HepG2 (cell line): ENCODE measurements around the gene COPS3. TPM values are rescaled to one million over a fixed set of nuclear protein-coding genes. Genes with fewer than 3 reads are reported as not detected.

Experiments
- CAMTA2 ChIP-seq: sonication (generic); formaldehyde crosslinking; IDR thresholded peaks from 2 replicates; pipeline ENCODE4 v1.4.0; 2020; ENCODE audit warnings: mild to moderate bottlenecking, missing genetic modification reagents, borderline replicate concordance
- ELF4 ChIP-seq: sonication (generic); formaldehyde crosslinking; IDR thresholded peaks from 2 replicates; pipeline ENCODE4 v1.5.0; 2020; ENCODE audit warnings: missing genetic modification reagents, mild to moderate bottlenecking, moderate library complexity, borderline replicate concordance
- MIER3 ChIP-seq: IDR thresholded peaks from 2 replicates; pipeline ENCODE4 v1.6.1; 2016; ENCODE audit warnings: missing compliant biosample characterization, borderline replicate concordance
- RBFOX2 ChIP-seq: fragments of 200-400 bp; formaldehyde crosslinking; IDR thresholded peaks from 2 replicates; pipeline ENCODE4 v1.6.1; 2017; ENCODE audit warnings: low read depth, mild to moderate bottlenecking, low read length
- SAFB2 ChIP-seq: sonication (generic); formaldehyde crosslinking; IDR thresholded peaks from 2 replicates; pipeline ENCODE4 v1.5.1; 2020; ENCODE audit warnings: missing genetic modification reagents, low read depth, mild to moderate bottlenecking, borderline replicate concordance
- polyA plus RNA-seq, 8 experiments: library from polyadenylated mRNA; depleted of rRNA in 3 of 8; stranded (reverse) in 7 of 8; unstranded in 1 of 8; fragments of >200 nt; fragmentation: Illumina TruSeq in 4 of 8; extraction: Trizol in 4 of 8; gene quantifications; 2 replicates each; pipeline versions ENCODE4 v1.2.1 to v1.2.3, GENCODE V29; 2011 to 2016; ENCODE audit warnings: low read depth in 4 of 8, missing spikeins in 1 of 8, mixed read lengths in 1 of 8; ENCODE audit not compliant: insufficient read depth in 1 of 8
- total RNA-seq, 5 experiments: library from RNA; depleted of rRNA; stranded (reverse); fragments of >200 nt; fragmentation: Illumina TruSeq; extraction: Trizol; gene quantifications; 2 replicates each; pipeline ENCODE4 v1.2.3, GENCODE V29; 2016; ENCODE audit warnings: low read depth in 1 of 5
- TF ChIP-seq, protein P1 (sequence below): sonication (generic); formaldehyde crosslinking; IDR thresholded peaks from 2 replicates; pipeline ENCODE4 v1.4.0; 2020; ENCODE audit warnings: missing genetic modification reagents
- TF ChIP-seq, protein P2 (sequence below): IDR thresholded peaks from 2 replicates; pipeline ENCODE4 v1.6.1; 2018; ENCODE audit warnings: missing genetic modification reagents
- TF ChIP-seq, protein P3 (sequence below): IDR thresholded peaks from 2 replicates; pipeline ENCODE4 v1.6.1; 2016; ENCODE audit warnings: control low read depth
- TF ChIP-seq, protein P4 (sequence below): sonication (generic); formaldehyde crosslinking; IDR thresholded peaks from 2 replicates; pipeline ENCODE4 v1.4.0; 2020; ENCODE audit warnings: missing genetic modification reagents
- TF ChIP-seq, protein P5 (sequence below): sonication (generic); formaldehyde crosslinking; IDR thresholded peaks from 2 replicates; pipeline ENCODE4 v1.4.0; 2020; ENCODE audit warnings: missing genetic modification reagents
- TF ChIP-seq, protein P6 (sequence below): sonication (generic); formaldehyde crosslinking; IDR thresholded peaks from 2 replicates; pipeline ENCODE4 v1.4.0; 2020; ENCODE audit warnings: missing genetic modification reagents
- TF ChIP-seq, protein P7 (sequence below): sonication (generic); formaldehyde crosslinking; IDR thresholded peaks from 2 replicates; pipeline ENCODE4 v1.8.1; 2022; ENCODE audit warnings: mild to moderate bottlenecking, missing genetic modification reagents

COPS3 gene
- total and polyA plus RNA-seq, 2 of the 13 experiments (the other 11 are each of a cell fraction or from before 2014, with no cell fraction given): 46.3 to 103 TPM

DNA sequence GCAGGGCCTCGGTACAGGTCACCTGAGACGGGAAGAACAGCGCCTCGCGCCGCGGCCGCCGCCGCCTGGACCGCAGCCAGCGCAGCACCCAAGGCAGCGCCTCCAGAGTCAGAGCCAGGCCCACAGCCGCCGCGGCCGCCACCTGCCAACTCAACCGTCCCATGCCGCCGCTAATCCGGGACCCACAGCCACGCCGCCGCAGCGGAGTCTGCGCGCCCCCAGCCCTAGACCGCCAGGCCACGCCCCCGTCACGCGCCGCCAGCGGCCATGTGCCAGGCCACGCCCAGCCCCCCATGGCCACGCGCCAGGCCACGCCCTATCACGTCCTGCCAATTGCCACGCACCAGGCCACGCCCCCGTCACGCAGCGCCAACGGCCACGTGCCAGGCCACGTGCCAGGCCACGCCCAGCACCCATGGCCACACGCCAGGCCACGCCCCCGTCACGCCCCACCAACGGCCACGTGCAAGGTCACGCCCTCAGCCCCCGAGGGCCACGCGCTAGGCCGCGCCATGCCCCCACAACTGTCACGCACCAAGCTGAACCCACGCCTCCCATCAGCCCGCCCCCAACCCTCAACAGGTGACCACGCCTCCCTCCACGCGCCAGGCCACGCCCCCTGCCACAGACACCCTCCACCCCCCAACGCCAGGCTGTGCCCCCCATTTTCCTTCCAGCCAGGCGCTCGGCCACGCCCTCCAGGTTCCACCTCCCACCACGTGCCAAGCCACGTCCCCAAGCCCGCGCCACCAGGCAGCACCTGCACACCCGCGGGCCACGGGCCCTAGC is 74.7 kb downstream of the COPS3 start, which contains the start of gene PLD6 (continued):
- TF ChIP-seq, protein P1, sequence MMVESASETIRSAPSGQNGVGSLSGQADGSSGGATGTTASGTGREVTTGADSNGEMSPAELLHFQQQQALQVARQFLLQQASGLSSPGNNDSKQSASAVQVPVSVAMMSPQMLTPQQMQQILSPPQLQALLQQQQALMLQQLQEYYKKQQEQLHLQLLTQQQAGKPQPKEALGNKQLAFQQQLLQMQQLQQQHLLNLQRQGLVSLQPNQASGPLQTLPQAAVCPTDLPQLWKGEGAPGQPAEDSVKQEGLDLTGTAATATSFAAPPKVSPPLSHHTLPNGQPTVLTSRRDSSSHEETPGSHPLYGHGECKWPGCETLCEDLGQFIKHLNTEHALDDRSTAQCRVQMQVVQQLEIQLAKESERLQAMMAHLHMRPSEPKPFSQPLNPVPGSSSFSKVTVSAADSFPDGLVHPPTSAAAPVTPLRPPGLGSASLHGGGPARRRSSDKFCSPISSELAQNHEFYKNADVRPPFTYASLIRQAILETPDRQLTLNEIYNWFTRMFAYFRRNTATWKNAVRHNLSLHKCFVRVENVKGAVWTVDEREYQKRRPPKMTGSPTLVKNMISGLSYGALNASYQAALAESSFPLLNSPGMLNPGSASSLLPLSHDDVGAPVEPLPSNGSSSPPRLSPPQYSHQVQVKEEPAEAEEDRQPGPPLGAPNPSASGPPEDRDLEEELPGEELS (CRISPR knock-in tag): no peak; the same call in 1 of the 2 replicates
- TF ChIP-seq, protein P2, sequence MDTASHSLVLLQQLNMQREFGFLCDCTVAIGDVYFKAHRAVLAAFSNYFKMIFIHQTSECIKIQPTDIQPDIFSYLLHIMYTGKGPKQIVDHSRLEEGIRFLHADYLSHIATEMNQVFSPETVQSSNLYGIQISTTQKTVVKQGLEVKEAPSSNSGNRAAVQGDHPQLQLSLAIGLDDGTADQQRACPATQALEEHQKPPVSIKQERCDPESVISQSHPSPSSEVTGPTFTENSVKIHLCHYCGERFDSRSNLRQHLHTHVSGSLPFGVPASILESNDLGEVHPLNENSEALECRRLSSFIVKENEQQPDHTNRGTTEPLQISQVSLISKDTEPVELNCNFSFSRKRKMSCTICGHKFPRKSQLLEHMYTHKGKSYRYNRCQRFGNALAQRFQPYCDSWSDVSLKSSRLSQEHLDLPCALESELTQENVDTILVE (CRISPR knock-in tag): 0 out of 2 replicates have a peak, but pooled peaks have one; percentile 12
- TF ChIP-seq, protein P3, sequence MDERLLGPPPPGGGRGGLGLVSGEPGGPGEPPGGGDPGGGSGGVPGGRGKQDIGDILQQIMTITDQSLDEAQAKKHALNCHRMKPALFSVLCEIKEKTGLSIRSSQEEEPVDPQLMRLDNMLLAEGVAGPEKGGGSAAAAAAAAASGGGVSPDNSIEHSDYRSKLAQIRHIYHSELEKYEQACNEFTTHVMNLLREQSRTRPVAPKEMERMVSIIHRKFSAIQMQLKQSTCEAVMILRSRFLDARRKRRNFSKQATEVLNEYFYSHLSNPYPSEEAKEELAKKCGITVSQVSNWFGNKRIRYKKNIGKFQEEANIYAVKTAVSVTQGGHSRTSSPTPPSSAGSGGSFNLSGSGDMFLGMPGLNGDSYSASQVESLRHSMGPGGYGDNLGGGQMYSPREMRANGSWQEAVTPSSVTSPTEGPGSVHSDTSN: no peak
- TF ChIP-seq MIER3 (CRISPR knock-in tag): peak; percentile 38; the same call in 1 of the 2 replicates
- TF ChIP-seq, protein P4, sequence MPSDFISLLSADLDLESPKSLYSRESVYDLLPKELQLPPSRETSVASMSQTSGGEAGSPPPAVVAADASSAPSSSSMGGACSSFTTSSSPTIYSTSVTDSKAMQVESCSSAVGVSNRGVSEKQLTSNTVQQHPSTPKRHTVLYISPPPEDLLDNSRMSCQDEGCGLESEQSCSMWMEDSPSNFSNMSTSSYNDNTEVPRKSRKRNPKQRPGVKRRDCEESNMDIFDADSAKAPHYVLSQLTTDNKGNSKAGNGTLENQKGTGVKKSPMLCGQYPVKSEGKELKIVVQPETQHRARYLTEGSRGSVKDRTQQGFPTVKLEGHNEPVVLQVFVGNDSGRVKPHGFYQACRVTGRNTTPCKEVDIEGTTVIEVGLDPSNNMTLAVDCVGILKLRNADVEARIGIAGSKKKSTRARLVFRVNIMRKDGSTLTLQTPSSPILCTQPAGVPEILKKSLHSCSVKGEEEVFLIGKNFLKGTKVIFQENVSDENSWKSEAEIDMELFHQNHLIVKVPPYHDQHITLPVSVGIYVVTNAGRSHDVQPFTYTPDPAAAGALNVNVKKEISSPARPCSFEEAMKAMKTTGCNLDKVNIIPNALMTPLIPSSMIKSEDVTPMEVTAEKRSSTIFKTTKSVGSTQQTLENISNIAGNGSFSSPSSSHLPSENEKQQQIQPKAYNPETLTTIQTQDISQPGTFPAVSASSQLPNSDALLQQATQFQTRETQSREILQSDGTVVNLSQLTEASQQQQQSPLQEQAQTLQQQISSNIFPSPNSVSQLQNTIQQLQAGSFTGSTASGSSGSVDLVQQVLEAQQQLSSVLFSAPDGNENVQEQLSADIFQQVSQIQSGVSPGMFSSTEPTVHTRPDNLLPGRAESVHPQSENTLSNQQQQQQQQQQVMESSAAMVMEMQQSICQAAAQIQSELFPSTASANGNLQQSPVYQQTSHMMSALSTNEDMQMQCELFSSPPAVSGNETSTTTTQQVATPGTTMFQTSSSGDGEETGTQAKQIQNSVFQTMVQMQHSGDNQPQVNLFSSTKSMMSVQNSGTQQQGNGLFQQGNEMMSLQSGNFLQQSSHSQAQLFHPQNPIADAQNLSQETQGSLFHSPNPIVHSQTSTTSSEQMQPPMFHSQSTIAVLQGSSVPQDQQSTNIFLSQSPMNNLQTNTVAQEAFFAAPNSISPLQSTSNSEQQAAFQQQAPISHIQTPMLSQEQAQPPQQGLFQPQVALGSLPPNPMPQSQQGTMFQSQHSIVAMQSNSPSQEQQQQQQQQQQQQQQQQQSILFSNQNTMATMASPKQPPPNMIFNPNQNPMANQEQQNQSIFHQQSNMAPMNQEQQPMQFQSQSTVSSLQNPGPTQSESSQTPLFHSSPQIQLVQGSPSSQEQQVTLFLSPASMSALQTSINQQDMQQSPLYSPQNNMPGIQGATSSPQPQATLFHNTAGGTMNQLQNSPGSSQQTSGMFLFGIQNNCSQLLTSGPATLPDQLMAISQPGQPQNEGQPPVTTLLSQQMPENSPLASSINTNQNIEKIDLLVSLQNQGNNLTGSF (CRISPR knock-in tag): peak; percentile 20; the same call in 1 of the 2 replicates
- no peak for TF ChIP-seq ELF4
- TF ChIP-seq, protein P5, sequence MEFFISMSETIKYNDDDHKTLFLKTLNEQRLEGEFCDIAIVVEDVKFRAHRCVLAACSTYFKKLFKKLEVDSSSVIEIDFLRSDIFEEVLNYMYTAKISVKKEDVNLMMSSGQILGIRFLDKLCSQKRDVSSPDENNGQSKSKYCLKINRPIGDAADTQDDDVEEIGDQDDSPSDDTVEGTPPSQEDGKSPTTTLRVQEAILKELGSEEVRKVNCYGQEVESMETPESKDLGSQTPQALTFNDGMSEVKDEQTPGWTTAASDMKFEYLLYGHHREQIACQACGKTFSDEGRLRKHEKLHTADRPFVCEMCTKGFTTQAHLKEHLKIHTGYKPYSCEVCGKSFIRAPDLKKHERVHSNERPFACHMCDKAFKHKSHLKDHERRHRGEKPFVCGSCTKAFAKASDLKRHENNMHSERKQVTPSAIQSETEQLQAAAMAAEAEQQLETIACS (CRISPR knock-in tag): 0 out of 2 replicates have a peak, but pooled peaks have one; percentile 12
- peak; percentile 75 for TF ChIP-seq RBFOX2
- TF ChIP-seq, protein P6, sequence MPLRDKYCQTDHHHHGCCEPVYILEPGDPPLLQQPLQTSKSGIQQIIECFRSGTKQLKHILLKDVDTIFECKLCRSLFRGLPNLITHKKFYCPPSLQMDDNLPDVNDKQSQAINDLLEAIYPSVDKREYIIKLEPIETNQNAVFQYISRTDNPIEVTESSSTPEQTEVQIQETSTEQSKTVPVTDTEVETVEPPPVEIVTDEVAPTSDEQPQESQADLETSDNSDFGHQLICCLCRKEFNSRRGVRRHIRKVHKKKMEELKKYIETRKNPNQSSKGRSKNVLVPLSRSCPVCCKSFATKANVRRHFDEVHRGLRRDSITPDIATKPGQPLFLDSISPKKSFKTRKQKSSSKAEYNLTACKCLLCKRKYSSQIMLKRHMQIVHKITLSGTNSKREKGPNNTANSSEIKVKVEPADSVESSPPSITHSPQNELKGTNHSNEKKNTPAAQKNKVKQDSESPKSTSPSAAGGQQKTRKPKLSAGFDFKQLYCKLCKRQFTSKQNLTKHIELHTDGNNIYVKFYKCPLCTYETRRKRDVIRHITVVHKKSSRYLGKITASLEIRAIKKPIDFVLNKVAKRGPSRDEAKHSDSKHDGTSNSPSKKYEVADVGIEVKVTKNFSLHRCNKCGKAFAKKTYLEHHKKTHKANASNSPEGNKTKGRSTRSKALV (CRISPR knock-in tag): no peak
- TF ChIP-seq SAFB2: peak; percentile 94
- TF ChIP-seq, protein P7, sequence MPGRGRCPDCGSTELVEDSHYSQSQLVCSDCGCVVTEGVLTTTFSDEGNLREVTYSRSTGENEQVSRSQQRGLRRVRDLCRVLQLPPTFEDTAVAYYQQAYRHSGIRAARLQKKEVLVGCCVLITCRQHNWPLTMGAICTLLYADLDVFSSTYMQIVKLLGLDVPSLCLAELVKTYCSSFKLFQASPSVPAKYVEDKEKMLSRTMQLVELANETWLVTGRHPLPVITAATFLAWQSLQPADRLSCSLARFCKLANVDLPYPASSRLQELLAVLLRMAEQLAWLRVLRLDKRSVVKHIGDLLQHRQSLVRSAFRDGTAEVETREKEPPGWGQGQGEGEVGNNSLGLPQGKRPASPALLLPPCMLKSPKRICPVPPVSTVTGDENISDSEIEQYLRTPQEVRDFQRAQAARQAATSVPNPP (CRISPR knock-in tag): 0 out of 2 replicates have a peak, but pooled peaks have one; percentile 32
- TF ChIP-seq CAMTA2 (CRISPR knock-in tag): peak; percentile 58
